NOMO-1 treated with DMSO at 0.1 percent for 48 hours (cell line): ENCODE data around the gene NCAM1.

Experiments used
- DNase-seq: peaks from one replicate; lab custom pipeline; 2025; ENCODE audit not compliant: unreplicated experiment; lab: John Stamatoyannopoulos, UW

The NCAM1 gene

GRCh38 chr11:113272927-113273615 is 311.9 kb downstream of the NCAM1 start:
- DNase-seq, result no peak

GRCh38 chr11:113273720-113274119 is 312.5 kb downstream of the NCAM1 start:
- no peak for DNase-seq

- no peak for DNase-seq
These were observed 313.7 kb downstream of the NCAM1 start for GRCh38 chr11:113274713-113275582.

GRCh38 chr11:113275602-113276001 is 314.4 kb downstream of the NCAM1 start:
- DNase-seq, result no peak

GRCh38 chr11:113276466-113276865 is 315.2 kb downstream of the NCAM1 start:
- no peak for DNase-seq

GRCh38 chr11:113277907-113278306 is 316.7 kb downstream of the NCAM1 start:
- DNase-seq, result no peak

GRCh38 chr11:113278481-113278880 is 317.3 kb downstream of the NCAM1 start:
- no peak for DNase-seq

- DNase-seq, result no peak
These were observed 317.7 kb downstream of the NCAM1 start for GRCh38 chr11:113278925-113279324.

- DNase-seq, result no peak
These were observed 318.4 kb downstream of the NCAM1 start for GRCh38 chr11:113279591-113279990.

- no peak for DNase-seq
These were observed 320.0 kb downstream of the NCAM1 start for GRCh38 chr11:113281052-113281725.

- no peak for DNase-seq
These were observed 321.7 kb downstream of the NCAM1 start for GRCh38 chr11:113282898-113283437.

GRCh38 chr11:113283881-113284280 is 322.7 kb downstream of the NCAM1 start:
- DNase-seq, result no peak

GRCh38 chr11:113286009-113286408 is 324.8 kb downstream of the NCAM1 start:
- no peak for DNase-seq

- no peak for DNase-seq
These were observed 325.6 kb downstream of the NCAM1 start for GRCh38 chr11:113286509-113287497.

GRCh38 chr11:113287801-113288200 is 326.6 kb downstream of the NCAM1 start:
- DNase-seq, result no peak

GRCh38 chr11:113288286-113288863 is 327.2 kb downstream of the NCAM1 start:
- DNase-seq, result no peak

- DNase-seq, result peak; percentile 24
These were observed 328.4 kb downstream of the NCAM1 start for GRCh38 chr11:113289431-113290187.

- no peak for DNase-seq
These were observed 332.7 kb downstream of the NCAM1 start for GRCh38 chr11:113293936-113294335.

- no peak for DNase-seq
These were observed 334.8 kb downstream of the NCAM1 start for GRCh38 chr11:113295993-113296392.
